NCI-H2196 treated with DMSO at 0.1 percent for 48 hours (cell line): ENCODE data around the gene CAB39.
A peak's percentile ranks its signal among the peaks of the same experiment; 100 is the strongest.

Experiments
- DNase-seq: peaks from one replicate; lab custom pipeline; 2025; ENCODE audit not compliant: unreplicated experiment; lab: John Stamatoyannopoulos, UW

CAB39 gene

DNA sequence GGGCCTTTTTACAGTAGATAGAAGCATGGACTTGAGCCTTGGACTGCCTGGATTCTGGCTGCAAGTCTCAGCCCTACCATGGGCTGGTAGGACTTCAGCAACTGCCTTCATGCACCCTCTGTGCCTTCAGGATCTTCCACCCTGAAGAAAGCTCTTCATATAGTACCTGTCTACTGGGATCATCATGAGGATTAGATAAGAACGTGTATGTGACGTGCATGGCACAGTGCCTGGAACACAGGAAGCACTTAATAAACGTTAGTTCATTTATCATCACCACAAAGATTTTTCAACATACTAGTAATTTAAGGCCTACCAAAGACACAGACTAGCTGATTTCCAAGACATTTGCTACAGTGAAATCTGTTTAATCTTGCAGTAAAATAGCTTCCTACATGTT is 98.9 kb downstream of the CAB39 start:
- no peak for DNase-seq

DNA sequence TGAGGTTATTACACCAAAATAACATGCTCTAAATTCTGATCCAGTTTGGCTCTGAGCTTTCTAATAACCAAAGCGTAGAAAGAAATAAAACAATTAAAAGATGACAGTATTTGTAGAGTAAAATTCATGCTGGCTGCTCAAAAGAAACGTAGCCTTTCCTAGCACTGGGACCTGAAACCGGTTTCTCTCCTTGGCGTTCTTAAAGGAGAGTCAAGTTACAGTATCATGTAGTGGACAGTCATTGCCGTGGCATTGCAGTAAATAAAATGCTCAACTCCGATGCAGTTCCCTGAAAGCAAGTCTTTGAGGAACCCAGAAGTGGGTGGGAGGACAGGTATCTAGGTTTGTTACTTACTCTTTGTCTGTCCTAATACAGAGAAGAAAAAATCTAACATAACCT is 99.4 kb downstream of the CAB39 start:
- DNase-seq, result no peak

DNA sequence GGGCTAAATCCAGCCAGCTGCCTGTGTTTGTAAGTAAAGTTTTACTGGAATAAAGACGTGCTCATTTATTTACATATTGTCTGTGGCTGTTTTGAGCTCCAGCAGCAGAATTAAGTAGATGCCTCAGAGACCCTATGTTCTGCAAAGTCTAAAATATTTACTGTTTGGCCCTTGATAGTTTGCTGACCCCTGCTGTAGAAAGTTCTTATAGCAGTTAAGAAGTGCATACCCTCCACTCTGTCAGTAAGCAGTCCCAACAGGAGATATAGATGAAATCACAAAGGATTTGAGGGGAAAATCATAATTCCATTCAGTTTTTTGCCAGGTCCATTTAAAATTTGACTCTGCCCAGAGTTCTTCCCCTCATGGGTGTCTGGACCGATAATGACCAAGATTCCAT is 102.0 kb downstream of the CAB39 start:
- DNase-seq, result no peak

DNA sequence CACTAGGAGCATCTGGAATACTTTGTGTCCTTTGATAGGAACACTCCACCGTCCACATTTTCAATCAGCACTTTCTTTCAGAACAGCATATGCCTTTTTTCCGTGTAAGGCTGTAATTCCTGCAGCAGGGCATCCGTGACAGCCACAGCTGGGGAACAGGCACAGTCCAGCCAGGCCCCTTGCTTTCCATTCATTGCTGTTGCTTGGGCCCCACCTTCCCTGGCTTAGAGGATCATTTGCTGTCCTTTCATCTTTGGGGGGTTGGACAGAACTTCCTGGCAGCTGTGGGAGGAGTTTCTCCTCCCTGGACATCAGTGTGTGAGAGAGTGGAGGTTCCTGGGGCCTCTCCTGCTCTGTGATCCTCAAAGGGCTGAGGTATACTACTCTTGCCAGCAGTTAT is 102.4 kb downstream of the CAB39 start:
- DNase-seq, result no peak

DNA sequence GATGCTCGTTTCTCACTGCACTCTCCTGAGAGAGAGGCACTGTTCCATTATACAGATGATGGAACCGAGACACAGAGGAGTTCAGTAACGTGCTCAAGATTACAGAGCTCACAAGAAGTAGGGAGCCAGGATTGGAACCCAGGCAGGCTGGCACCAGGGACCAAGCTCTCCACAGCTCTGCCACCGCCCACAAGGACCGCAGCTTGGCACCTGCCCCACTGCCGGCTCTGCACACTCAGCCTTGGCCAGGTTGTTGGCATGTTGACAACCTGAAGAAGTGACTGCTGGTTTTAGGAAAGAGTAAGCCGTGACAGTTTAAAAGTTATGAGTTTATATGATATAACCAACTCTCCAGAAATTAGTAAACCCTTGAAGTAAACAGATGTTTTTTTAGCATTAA is 104.1 kb downstream of the CAB39 start:
- no peak for DNase-seq

DNA sequence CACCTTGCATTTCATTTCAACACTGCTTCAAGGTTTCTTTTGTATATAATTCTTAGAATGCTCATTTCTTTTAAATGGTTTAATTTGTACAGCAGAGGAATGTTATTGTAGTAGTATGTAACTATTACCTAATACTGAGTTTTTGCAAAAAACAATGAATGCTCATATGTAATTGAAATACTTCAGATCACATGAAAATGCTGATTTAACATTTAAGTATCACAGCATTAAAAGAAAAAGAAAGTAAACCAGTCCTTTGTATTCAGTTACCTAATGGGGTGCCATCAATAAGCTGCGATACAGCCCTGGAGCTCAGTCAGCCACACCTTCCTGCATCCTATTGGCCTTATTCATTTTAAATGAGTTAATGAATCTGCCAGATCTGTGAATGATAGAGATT is 106.8 kb downstream of the CAB39 start:
- no peak for DNase-seq

DNA sequence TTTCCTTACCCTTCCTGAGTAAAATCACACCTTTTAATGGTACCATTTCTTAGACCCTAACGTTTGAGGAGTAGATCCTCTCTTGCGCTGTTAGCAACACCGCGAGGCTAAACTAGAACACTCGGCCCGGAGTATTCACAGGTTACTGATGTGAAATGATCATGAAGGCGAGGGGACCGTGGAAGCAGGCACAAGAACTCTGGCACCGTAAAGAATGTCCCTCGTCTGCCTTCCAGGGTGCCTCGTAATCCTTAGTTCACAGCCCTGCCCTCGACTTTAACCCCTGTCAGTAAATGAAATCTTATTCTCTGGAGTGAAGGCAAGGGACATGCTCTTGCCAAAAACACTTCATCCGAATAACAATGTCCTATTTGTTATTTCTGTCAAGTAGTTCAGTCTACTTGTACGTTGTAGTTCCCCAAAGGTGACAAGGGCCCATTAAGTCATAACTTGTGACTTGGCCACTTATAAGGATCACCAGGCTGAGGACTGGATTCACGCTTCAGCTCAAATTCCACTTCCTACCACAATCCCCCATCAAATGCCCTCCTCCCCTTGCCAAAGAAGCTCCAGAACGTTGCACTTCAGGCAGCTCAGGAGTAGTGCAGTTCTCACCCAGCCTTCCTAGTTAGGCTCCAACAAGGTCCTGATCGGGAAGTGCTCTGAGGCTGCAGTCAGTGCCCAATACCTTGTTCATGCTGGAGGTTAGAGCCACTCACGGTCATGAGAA is 108.8 kb downstream of the CAB39 start:
- no peak for DNase-seq

DNA sequence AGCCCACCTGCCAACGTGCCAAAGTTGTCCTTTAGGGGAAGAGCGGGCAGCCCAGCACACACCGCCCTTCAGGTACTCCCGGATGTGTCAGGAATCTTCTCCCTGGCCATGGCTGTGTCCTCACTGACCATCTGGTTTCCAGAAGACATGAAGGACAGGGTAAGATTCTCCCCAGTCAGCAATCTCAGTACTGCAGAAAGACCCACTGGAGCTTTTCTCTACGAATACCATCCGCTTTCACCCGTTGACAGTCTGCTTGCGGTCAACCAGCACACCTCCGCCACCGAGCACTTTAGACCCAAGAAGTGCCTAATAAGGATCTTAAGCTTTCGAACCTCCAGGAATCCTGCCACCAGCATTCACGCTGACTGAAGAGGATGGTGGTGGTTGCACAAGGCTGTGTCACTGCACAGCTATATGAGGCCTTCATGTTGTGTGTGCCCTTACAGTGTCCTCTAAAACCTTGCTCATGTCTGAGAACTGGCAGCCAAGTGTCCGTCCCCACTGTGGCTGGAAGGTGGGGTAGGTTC is 109.4 kb downstream of the CAB39 start:
- DNase-seq, result no peak

DNA sequence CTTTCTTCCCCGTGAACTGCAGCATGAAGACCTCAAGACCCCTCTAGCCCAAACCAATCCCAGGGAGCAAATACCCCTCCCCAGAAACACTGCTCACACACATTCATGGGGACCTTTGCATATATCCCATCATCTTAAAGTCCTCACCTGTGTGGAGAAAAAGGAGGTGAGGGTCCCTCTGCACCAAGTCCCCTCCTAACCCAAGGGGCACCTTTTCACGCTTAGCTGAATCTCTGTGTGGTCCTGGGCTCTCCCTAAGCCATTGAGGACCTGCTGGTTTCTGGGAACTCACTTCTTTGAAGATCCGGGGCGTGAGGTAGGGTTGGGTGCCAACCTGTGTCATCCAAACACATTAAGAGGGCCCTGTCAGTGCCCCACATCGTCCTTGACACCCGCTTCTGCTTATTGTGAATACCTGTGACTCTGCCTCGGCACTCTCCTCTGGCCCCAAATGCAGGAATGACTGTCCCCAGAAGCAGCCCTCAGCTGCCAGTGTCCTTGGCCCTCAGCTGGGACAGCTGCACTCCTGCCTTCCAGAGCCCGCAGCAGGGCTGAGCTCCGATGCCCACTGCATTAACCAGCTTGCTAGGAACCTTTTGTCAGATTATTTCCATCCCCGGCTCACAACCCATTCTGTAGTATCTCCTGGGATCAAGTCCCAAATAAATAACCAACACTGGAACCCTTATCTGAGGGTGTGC is 110.8 kb downstream of the CAB39 start:
- no peak for DNase-seq

DNA sequence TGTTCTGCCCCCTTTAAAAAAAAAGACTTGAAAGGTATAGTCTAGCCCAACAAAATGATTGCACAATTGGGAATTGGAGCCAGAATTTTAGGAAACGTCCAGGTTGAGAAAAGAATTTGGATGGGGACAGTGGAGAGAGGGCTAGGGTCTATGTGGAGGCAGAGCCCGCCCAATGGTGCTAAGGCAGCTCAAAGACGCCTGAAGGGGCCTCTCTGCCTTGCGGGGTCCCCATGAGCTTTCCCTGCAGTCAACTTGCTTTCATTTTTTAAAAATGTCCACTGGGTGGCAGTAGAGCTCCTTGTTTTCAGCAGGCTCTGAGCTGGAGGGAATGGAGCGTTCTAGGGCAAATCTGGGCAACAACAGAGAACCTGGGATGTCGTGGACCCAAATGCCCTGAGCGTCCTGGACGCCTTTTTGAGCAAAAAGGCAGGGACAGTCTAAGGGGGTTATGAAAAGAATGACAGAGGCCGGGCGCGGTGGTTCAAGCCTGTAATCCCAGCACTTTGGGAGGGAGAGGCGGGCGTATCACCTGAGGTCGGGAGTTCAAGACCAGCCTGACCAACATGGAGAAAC is 111.8 kb downstream of the CAB39 start:
- peak; percentile 65 for DNase-seq

DNA sequence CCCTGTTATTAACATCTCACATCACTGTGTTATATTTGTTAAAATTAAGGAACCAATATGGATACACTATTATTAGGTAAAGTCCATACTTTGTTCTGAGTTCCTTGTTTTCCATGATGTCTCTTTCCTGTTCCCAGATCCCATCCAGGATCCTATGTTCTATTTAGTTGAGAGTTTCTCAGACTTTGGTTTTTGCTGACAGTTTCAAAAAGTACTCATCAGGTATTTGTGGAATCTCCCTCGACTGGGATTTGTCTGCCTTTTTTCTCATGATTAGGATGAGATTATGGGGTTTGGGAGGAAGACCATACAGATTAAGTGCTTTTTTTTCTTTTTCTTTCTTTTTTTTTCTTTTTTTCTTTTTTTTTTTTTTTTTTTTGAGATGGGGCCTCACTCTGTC is 112.7 kb downstream of the CAB39 start:
- no peak for DNase-seq

DNA sequence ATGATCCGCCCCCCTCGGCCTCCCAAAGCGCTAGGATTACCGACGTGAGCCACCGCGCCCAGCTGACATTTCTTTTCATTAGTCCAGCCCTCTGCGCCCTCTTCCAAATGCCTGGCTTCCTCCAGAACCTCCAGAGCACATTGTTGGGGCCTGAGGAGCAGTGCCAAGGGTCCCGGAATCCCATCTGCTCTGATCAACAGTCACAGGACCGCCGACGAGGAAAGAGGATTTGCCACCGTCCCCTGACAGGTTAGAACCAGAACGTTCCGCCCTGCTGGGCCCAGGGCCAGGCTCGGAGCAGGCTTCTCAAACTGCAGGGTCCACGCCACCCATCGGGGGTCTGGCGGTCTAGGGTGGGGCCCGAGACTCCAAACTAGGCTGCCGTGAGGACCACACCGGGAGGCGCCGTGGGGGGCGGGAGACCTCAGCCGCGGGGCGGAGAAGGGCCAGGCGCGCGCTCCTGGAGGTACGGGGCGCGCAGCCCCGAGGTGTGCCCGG is 115.2 kb downstream of the CAB39 start:
- DNase-seq, result no peak

DNA sequence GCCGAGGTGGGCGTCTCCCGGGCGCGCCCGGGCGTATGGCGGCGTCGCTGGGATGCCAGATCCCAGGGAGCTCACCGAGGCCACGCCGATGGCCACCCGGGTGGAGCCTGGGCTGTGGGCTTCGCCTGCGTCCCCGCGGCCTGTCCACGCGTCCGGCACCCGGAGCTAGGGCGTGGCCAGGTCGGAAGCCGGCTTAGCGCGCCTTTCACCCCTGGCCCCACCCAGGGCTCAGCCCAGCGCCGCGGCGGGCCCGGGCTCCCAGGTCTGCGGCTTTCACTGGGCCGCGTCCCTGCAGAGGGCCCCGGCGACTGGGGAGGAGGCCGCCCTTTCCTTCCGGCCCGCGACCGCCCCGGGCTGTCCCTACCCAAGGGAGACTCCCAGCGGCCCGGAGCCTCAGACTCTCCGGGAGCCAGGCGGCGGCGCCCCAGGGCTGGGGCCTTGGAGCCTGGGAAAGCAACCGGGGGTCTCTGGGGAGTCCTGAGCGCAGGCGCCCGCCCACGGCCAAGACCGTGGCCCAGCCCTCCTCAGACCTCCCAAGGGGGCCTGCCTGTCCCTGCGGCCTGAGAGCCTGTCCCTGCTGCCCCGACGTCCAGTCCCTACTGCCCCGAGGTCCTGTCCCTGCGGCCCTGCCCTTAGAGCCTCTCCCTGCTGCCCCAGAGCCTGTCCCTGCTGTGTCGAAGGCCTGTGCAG is 115.8 kb downstream of the CAB39 start:
- DNase-seq, result no peak

DNA sequence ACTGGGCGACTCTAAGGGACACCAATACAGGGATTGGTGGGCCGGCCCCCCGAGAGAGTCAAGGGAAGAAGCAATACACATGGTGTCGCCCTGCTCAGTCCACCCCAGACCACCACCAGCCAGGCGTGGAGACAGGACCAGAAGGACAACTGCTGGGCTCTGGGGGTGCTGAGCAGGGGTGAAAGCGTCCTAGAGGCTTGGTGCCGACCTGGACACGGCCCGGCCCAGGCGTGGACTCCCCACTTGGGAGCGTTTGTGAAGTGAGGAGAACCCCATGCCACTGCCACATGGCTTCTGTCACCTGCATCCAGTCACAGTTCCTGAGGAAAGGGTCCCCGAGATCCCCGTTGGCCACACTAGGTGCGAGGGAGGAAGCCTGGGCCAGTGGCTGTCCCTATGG is 116.7 kb downstream of the CAB39 start:
- no peak for DNase-seq

DNA sequence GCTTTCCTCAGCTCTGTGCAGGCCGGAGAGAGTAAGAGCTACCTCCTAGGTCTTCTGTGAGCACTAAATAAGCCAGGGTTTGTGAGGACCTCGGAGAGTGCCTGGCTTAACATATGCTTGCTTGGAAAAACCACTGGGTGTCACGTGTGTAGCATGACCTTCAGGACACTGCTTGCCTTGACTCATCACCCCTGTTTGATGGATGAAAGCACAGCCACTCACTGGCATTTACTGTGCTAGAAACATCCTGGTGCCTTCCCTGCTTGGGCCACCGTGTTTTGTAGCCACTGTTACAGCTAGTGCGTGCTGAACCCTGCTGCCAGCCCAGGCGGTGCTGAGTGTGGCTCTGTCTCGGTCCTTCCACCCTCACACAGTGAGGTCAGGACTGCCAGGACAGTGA is 117.3 kb downstream of the CAB39 start:
- DNase-seq, result no peak

DNA sequence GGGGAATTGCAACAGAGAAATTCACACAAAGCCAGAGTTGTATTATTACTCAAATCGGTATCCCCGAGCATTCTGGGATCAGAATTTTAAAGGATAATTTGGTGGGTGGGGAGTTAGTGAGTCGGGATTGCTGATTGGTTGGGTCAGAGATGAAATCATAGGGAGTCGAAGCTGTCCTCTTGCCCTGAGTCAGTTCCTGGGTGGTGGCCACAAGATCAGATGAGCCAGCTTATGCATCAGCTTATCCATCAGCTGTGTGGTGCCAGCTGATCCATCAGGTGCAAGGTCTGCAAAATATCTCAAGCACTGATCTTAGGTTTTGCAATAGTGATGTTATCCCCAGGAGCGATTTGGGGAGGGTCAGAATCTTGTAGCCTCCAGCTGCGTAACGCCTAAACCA is 117.8 kb downstream of the CAB39 start:
- DNase-seq, result no peak

DNA sequence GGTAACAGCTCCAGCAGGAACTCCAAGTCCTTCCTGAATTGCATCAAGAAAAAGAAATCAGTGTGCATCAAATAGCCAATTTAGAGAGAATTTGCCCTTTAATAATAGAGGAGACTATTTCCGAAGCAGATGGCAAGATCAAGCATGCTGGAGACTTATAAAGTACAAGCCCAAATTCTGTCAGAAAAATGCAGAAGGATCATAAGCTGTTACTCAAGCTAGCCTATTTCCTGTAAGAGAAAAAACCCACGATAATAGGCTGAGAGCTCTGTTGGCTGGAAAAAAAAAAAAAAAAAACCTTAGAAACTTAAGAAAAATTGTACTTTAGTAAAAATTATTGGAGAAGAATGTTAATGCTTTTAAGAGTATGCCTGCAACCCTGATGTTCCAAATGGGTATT is 127.7 kb downstream of the CAB39 start:
- no peak for DNase-seq

DNA sequence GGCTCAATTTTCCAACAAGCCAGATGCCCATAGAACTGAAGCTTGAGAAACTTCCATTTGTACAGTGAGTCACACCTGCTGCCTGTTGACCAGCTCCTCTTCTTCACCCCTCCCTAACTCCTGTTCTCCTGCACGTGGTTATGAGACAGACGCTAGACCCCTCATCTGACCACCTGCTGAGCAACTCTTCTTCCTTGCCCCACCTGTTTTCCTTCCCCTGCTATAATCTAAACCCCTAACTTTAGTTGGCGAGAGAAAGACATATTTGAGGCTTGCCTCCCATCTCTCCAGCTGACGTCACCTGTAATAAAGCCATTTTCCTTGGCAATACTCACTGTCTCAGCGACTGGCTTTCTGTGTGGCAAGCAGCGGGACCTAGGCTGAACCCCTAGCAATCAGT is 129.8 kb downstream of the CAB39 start:
- DNase-seq, result no peak

DNA sequence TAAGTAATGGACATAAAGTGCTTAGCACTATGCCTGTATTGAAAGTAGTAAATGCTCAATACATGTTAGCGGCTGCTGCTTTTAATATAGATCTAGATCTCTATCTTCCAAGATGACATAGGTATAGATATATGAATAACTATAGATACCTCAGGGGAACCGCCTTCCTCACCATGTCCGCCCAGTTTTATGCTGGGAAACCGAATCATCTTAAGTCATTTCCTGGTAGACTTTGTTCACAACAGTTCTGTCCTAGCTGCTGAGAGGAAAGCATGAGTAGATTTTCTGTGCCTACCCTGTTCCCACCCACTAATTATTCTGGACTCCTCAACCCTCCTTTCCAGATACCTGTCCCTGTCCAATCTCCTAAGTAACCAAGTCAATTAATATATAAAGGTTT is 130.5 kb downstream of the CAB39 start:
- no peak for DNase-seq

DNA sequence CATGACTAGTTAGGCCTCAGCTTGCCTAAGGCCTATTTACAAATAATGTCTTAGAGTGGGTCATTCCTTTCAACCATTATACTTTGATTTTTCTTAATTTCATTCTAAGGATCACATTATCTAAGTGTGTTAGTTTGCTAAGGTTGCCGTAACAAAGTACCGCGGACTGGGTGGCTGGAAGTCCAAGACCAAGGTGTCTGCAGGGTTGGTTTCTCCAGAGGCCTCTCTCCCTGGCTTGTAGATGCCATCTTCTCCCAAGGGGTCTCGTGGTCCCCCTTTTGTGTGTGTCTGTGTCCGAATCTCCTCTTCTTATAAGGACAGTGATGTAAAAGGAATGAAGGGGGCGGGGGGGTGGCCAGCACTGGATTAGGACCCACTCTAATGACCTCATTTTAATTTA is 133.7 kb downstream of the CAB39 start:
- DNase-seq, result no peak

DNA sequence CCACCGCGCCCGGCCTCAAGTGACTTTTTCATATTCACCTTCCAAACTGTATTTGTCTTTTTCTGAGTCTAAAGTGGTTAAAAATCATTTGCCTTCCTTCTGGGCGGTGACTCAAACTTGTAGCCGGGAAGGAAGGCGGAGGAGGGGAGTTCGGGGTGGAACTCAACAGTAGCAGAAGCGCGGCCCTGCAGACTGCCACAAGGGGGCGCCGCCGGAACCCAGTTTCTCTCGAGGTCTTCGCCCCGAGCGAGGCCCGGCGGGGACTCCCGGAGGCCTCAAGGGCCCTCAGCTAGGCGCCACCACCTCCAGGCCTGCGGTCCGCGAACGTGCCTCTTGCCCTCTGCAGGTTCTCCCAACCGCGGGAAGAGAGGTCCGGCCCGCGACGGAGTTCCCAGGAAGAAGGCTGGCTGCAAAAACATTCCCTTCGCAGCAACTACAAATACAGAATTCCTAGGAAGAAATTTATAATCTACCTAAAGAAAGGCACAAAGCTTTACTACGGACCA is 135.3 kb downstream of the CAB39 start:
- no peak for DNase-seq
